OCI-LY1 (cell line): ENCODE data around the gene ZNRF3.
"Not testable (repeated sequence)": the region's sequence is repeated elsewhere in the genome, so short reads cannot be mapped to it uniquely, and the experiment has no call there.

Experiments
- H2AFZ ChIP-seq: fragments of 200-600 bp; sonication (generic), shearing (Covaris generic); 2 replicates; pipeline ENCODE4 v1.6.0; 2014; ENCODE audit warnings: antibody characterized with exemption, mild to moderate bottlenecking, low read length
- H3F3A ChIP-seq: fragments of 200-600 bp; sonication (generic), shearing (Covaris generic); 2 replicates; pipeline ENCODE4 v1.6.0; 2014; ENCODE audit warnings: mild to moderate bottlenecking, antibody characterized with exemption, low read length, moderate library complexity; ENCODE audit not compliant: insufficient read depth
- H3K27ac ChIP-seq: fragments of 200-600 bp; sonication (generic); 2 replicates; pipeline ENCODE4 v1.5.1; 2014; ENCODE audit warnings: low read length, mixed run types, mild to moderate bottlenecking, low read depth; ENCODE audit not compliant: poor library complexity, severe bottlenecking
- H3K27me3 ChIP-seq: fragments of 200-600 bp; sonication (generic); 2 replicates; pipeline ENCODE4 v1.6.0; 2014; ENCODE audit warnings: antibody characterized with exemption, mild to moderate bottlenecking, low read length, moderate library complexity; ENCODE audit not compliant: insufficient read depth
- H3K36me3 ChIP-seq: fragments of 200-600 bp; sonication (generic); 2 replicates; pipeline ENCODE4 v1.6.1; 2014; ENCODE audit warnings: mild to moderate bottlenecking, antibody characterized with exemption, low read length, moderate library complexity, mixed read lengths; ENCODE audit not compliant: insufficient read depth
- H3K4me1 ChIP-seq: fragments of 200-600 bp; sonication (generic); 2 replicates; pipeline ENCODE4 v1.5.1; 2014; ENCODE audit warnings: mild to moderate bottlenecking, low read length, moderate library complexity; ENCODE audit not compliant: insufficient read depth, severe bottlenecking
- H3K4me2 ChIP-seq: fragments of 200-600 bp; sonication (generic), shearing (Covaris generic); 2 replicates; pipeline ENCODE4 v1.6.1; 2014; ENCODE audit warnings: low read length
- H3K4me3 ChIP-seq: fragments of 200-600 bp; sonication (generic); 2 replicates; pipeline ENCODE4 v1.5.1; 2014; ENCODE audit warnings: low read length, low read depth, mild to moderate bottlenecking, mixed read lengths; ENCODE audit not compliant: poor library complexity, severe bottlenecking
- H3K79me2 ChIP-seq: fragments of 200-600 bp; shearing (Covaris generic); 2 replicates; pipeline ENCODE4 v1.6.1; 2016; ENCODE audit warnings: mixed run types, low read length, mixed read lengths; ENCODE audit not compliant: insufficient read depth
- H3K9ac ChIP-seq: fragments of 200-600 bp; sonication (generic), shearing (Covaris generic); 2 replicates; pipeline ENCODE4 v1.6.1; 2014; ENCODE audit warnings: mild to moderate bottlenecking, low read length, mixed read lengths
- H3K9me2 ChIP-seq: fragments of 200-600 bp; sonication (generic), shearing (Covaris generic); 2 replicates; pipeline ENCODE4 v1.6.1; 2014; ENCODE audit warnings: low read depth, mild to moderate bottlenecking, low read length, mixed read lengths
- H3K9me3 ChIP-seq: fragments of 200-600 bp; shearing (Covaris generic); 2 replicates; pipeline ENCODE4 v1.6.1; 2014; ENCODE audit warnings: low read length, mixed read lengths
- H4K20me1 ChIP-seq: fragments of 200-600 bp; sonication (generic), shearing (Covaris generic); 2 replicates; pipeline ENCODE4 v1.6.0; 2016; ENCODE audit warnings: mild to moderate bottlenecking, low read length; ENCODE audit not compliant: insufficient read depth
- EZH2 ChIP-seq: fragments of 200-600 bp; sonication (generic), shearing (Covaris generic); IDR thresholded peaks from 2 replicates; pipeline ENCODE4 v1.8.0; 2017; ENCODE audit warnings: borderline replicate concordance, mixed run types, mild to moderate bottlenecking, antibody characterized with exemption, low read length, moderate library complexity, mixed read lengths
- TF ChIP-seq, protein P1 (sequence below): fragments of 200-600 bp; sonication (generic), shearing (Covaris generic); IDR thresholded peaks from 2 replicates; pipeline ENCODE4 v1.5.1; 2017; ENCODE audit warnings: mild to moderate bottlenecking, antibody characterized with exemption, low read length, moderate library complexity, mixed read lengths

ZNRF3 gene

DNA sequence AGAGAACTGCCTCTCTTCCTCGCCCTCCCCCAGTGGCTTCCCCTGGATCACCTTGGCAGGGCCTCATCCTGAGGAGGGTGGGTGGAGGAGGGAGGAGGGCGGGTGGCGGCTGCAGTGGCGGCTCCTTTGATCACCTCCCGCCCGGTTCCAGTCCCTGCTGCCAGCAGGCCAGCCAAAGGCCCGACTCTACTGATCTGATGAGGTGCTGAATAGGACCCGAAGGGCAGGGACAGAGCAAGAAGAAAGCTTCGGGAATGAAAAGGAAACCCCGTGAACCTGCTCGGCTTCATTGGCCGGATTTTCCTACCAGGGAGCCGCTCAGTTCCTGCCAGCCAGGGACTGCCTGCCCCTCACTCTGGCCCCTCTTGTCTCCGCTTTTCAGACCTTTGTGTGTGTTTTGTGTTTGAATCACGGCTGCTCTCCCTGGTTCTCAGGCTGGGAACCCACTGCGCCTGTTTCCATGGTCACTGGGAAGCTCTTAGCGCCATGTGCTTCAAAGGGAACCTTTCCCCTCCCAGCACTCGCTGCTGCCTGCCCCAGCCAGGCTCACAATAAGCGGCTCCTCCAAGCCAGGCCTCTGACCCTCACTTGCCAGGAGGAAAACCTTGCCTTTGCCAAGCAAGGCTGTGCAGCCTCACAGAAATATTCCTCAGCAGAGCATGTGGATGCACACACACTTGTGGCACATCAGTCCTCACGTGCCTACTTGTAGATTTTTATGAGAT is 121.4 kb downstream of the ZNRF3 start:
- no peak for TF ChIP-seq EZH2
- TF ChIP-seq, protein P1, sequence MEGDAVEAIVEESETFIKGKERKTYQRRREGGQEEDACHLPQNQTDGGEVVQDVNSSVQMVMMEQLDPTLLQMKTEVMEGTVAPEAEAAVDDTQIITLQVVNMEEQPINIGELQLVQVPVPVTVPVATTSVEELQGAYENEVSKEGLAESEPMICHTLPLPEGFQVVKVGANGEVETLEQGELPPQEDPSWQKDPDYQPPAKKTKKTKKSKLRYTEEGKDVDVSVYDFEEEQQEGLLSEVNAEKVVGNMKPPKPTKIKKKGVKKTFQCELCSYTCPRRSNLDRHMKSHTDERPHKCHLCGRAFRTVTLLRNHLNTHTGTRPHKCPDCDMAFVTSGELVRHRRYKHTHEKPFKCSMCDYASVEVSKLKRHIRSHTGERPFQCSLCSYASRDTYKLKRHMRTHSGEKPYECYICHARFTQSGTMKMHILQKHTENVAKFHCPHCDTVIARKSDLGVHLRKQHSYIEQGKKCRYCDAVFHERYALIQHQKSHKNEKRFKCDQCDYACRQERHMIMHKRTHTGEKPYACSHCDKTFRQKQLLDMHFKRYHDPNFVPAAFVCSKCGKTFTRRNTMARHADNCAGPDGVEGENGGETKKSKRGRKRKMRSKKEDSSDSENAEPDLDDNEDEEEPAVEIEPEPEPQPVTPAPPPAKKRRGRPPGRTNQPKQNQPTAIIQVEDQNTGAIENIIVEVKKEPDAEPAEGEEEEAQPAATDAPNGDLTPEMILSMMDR, result no peak
- no peaks in the 10 kb centered on the region for H3K27me3 ChIP-seq
- H2AFZ ChIP-seq, result no peak overlapping the region
- no peak overlapping the region for H3K4me3 ChIP-seq
- no peaks in the 10 kb centered on the region for H3K79me2 ChIP-seq
- no peaks in the 10 kb centered on the region for H3K4me1 ChIP-seq
- H4K20me1 ChIP-seq, result no peaks in the 10 kb centered on the region
- no peaks in the 10 kb centered on the region for H3K9me2 ChIP-seq
- no peaks in the 10 kb centered on the region for H3F3A ChIP-seq
- no peaks in the 10 kb centered on the region for H3K36me3 ChIP-seq
- H3K9me3 ChIP-seq, result no peaks in the 10 kb centered on the region
- H3K27ac ChIP-seq, result no peak overlapping the region
- no peak overlapping the region for H3K4me2 ChIP-seq
- H3K9ac ChIP-seq, result no peak overlapping the region

- not testable (repeated sequence) for H2AFZ ChIP-seq, H3K79me2 ChIP-seq, H3K9me2 ChIP-seq, H4K20me1 ChIP-seq, H3K27me3 ChIP-seq, H3F3A ChIP-seq, H3K36me3 ChIP-seq, H3K9me3 ChIP-seq, H3K9ac ChIP-seq, H3K27ac ChIP-seq, H3K4me1 ChIP-seq, H3K4me3 ChIP-seq, H3K4me2 ChIP-seq
Measured at GRCh38 chr22:29005754-29006153, 122.4 kb downstream of the ZNRF3 start.

- TF ChIP-seq, protein P1, result no peak
- no peaks in the 10 kb centered on the region for H3K27me3 ChIP-seq
- H3K9ac ChIP-seq, result no peak overlapping the region
- no peaks in the 10 kb centered on the region for H3K4me1 ChIP-seq
- no peaks in the 10 kb centered on the region for H3F3A ChIP-seq
- H3K4me2 ChIP-seq, result no peak overlapping the region
- H3K9me2 ChIP-seq, result no peaks in the 10 kb centered on the region
- no peaks in the 10 kb centered on the region for H3K36me3 ChIP-seq
- H4K20me1 ChIP-seq, result no peaks in the 10 kb centered on the region
- no peaks in the 10 kb centered on the region for H3K79me2 ChIP-seq
- no peak overlapping the region for H3K4me3 ChIP-seq
- no peaks in the 10 kb centered on the region for H3K9me3 ChIP-seq
- no peak overlapping the region for H3K27ac ChIP-seq
- no peak overlapping the region for H2AFZ ChIP-seq
Measured at GRCh38 chr22:29006346-29006745, 123.0 kb downstream of the ZNRF3 start.

- Histone ChIP-seq H3K36me3 (no peaks in the 10 kb centered on the region), H3K4me3 (no peak overlapping the region), H3F3A (no peaks in the 10 kb centered on the region), H3K9me2 (no peaks in the 10 kb centered on the region), H3K4me1 (no peaks in the 10 kb centered on the region), H4K20me1 (no peaks in the 10 kb centered on the region), H3K4me2 (no peak overlapping the region), H3K9ac (no peak overlapping the region), H3K27ac (no peak overlapping the region), H3K79me2 (no peaks in the 10 kb centered on the region), H3K27me3 (peaks cover 10% of the 10 kb centered on the region), H3K9me3 (no peaks in the 10 kb centered on the region), H2AFZ (no peak overlapping the region)
- no peak for TF ChIP-seq EZH2
- TF ChIP-seq, protein P1, result no peak
Measured at GRCh38 chr22:29009148-29009547, 125.8 kb downstream of the ZNRF3 start.
